Left renal pelvis (tissue), 4 donors: ENCODE data around the gene TIMM10B. TPM values are rescaled to one million over a fixed set of nuclear protein-coding genes. Genes with fewer than 3 reads are reported as not detected.
"Not testable (repeated sequence)": the region's sequence is repeated elsewhere in the genome, so short reads cannot be mapped to it uniquely, and the experiment has no call there.

ENCODE experiments used
- DNase-seq, 4 donors: peaks; one replicate each; pipeline ENCODE4 v3.0.0-alpha.2; 2013; ENCODE audit warnings: low read depth in 4 of 4, low spot score in 3 of 4
- polyA plus RNA-seq, 4 donors: library from polyadenylated mRNA; unstranded; fragments of 120-200 nt; gene quantifications; one replicate each; pipeline ENCODE4 v1.2.1, GENCODE V29; 2013; ENCODE audit not compliant: insufficient read length in 4 of 4

The TIMM10B gene
- polyA plus RNA-seq, 4 donors = 25.5 to 39.3 (median 38.4) TPM

GRCh38 chr11:6498544-6498943 lies 17.2 kb downstream of the TIMM10B start:
- DNase-seq = no peak

- DNase-seq = no peak
Observed at GRCh38 chr11:6502382-6502781, 21.1 kb downstream of the TIMM10B start.

GRCh38 chr11:6504166-6504565 lies 22.9 kb downstream of the TIMM10B start:
- DNase-seq = no peak

- no peak for DNase-seq
Observed at GRCh38 chr11:6505577-6506240, 24.4 kb downstream of the TIMM10B start.

GRCh38 chr11:6516865-6517264 lies 35.6 kb downstream of the TIMM10B start:
- DNase-seq = no peak

GRCh38 chr11:6520265-6520664 lies 39.0 kb downstream of the TIMM10B start:
- DNase-seq = no peak

- not testable (repeated sequence) for DNase-seq
Observed at GRCh38 chr11:6521946-6522345, 40.6 kb downstream of the TIMM10B start.

- no peak for DNase-seq
Observed at GRCh38 chr11:6523253-6523652, 42.0 kb downstream of the TIMM10B start.

GRCh38 chr11:6526411-6527135 lies 45.3 kb downstream of the TIMM10B start:
- no peak for DNase-seq

- no peak for DNase-seq
Observed at GRCh38 chr11:6529266-6529665, 48.0 kb downstream of the TIMM10B start.

GRCh38 chr11:6530848-6531247 lies 49.5 kb downstream of the TIMM10B start:
- no peak for DNase-seq

- DNase-seq = peak in 3 of 4 donors; percentile 21 to 36 (median 25)
Observed at GRCh38 chr11:6531267-6531752, 50.0 kb downstream of the TIMM10B start.

Other genes starting within 250 kb of the TIMM10B start
- 10 to 100 TPM; 40.0 to 68.9 (median 46.3) TPM for gene FHIP1B, start 246.9 kb upstream of the TIMM10B start, polyA plus RNA-seq
- gene CNGA4, start 242.4 kb upstream of the TIMM10B start, polyA plus RNA-seq = under 1 TPM; 0.09 to 0.34 (median 0.27) TPM
- gene CCKBR, start 221.7 kb upstream of the TIMM10B start, polyA plus RNA-seq = under 1 TPM; 0.25 to 0.76 (median 0.56) TPM
- 10 to 100 TPM; 12.0 to 39.8 (median 16.9) TPM for gene CAVIN3, start 161.0 kb upstream of the TIMM10B start, polyA plus RNA-seq
- 10 to 100 TPM; 33.8 to 35.8 (median 34.8) TPM for gene SMPD1, start 91.0 kb upstream of the TIMM10B start, polyA plus RNA-seq
- gene APBB1, start 62.4 kb upstream of the TIMM10B start, polyA plus RNA-seq = 10 to 100 TPM; 47.0 to 60.0 (median 51.3) TPM
- 1 to 10 TPM; 2.4 to 7.4 (median 3.6) TPM for gene HPX, start 40.5 kb upstream of the TIMM10B start, polyA plus RNA-seq
- gene TRIM3, start 7.6 kb upstream of the TIMM10B start, polyA plus RNA-seq = 10 to 100 TPM; 16.4 to 32.0 (median 21.0) TPM
- gene ARFIP2, start 170 bp upstream of the TIMM10B start, polyA plus RNA-seq = 10 to 100 TPM; 52.2 to 77.1 (median 66.8) TPM
- 10 to 100 TPM in 1 of 4 donors, 1 to 10 TPM in 3; 4.9 to 12.6 (median 8.2) TPM for gene DNHD1, start 15.8 kb downstream of the TIMM10B start, polyA plus RNA-seq
- gene RRP8, start 122.1 kb downstream of the TIMM10B start, polyA plus RNA-seq = 10 to 100 TPM; 19.2 to 24.9 (median 19.9) TPM
- gene ILK, start 122.3 kb downstream of the TIMM10B start, polyA plus RNA-seq = 100 to 1,000 TPM; 141 to 176 (median 151) TPM
- gene TAF10, start 130.7 kb downstream of the TIMM10B start, polyA plus RNA-seq = 10 to 100 TPM; 62.2 to 93.7 (median 80.0) TPM
- 100 to 1,000 TPM in 3 of 4 donors, 10 to 100 TPM in 1; 61.8 to 134 (median 110) TPM for gene TPP1, start 137.9 kb downstream of the TIMM10B start, polyA plus RNA-seq
- gene DCHS1, start 174.3 kb downstream of the TIMM10B start, polyA plus RNA-seq = 10 to 100 TPM; 30.3 to 79.9 (median 36.9) TPM
- 10 to 100 TPM; 45.6 to 68.1 (median 64.6) TPM for gene MRPL17, start 201.8 kb downstream of the TIMM10B start, polyA plus RNA-seq